Ascending aorta (tissue), 2 donors: ENCODE results near the gene ACTL6B. TPM values are rescaled to one million over a fixed set of nuclear protein-coding genes. Genes with fewer than 3 reads are reported as not detected.
"Not testable (repeated sequence)": the region's sequence is repeated elsewhere in the genome, so short reads cannot be mapped to it uniquely, and the experiment has no call there.

Source experiments
- DNase-seq, 2 donors: peaks; one replicate each; pipeline ENCODE4 v3.0.0-alpha.2; 2019; ENCODE audit warnings: low spot score in 2 of 2
- H3K27ac ChIP-seq, 2 donors: fragments of 200-600 bp; sonication (generic); one replicate each; pipeline ENCODE4 v1.5.1; 2016 to 2017; ENCODE audit warnings: mild to moderate bottlenecking in 1 of 2
- H3K27me3 ChIP-seq: fragments of 200-600 bp; sonication (generic); one replicate; pipeline ENCODE4 v1.5.1; 2017
- H3K36me3 ChIP-seq, 2 donors: fragments of 200-600 bp; sonication (generic); one replicate each; pipeline ENCODE4 v1.5.1; 2016
- H3K4me1 ChIP-seq, 2 donors: fragments of 200-600 bp; sonication (generic); one replicate each; pipeline ENCODE4 v1.5.1; 2016 to 2017; ENCODE audit warnings: mild to moderate bottlenecking in 1 of 2
- H3K4me3 ChIP-seq, 2 donors: fragments of 200-600 bp; sonication (generic); one replicate each; pipeline ENCODE4 v1.5.1; 2016 to 2017; ENCODE audit warnings: mild to moderate bottlenecking in 1 of 2
- H3K9me3 ChIP-seq, 2 donors: fragments of 200-600 bp; sonication (generic); one replicate each; pipeline ENCODE4 v1.5.1; 2016
- CTCF ChIP-seq, 3 experiments: fragments of 200-600 bp in 2 of 3; fragments of 450-650 bp in 1 of 3; sonication (generic) in 2 of 3; IDR thresholded peaks; one replicate each; pipeline ENCODE4 v1.5.1; 2016 to 2019; ENCODE audit warnings: antibody characterized with exemption in 3 of 3, mild to moderate bottlenecking in 1 of 3, moderate library complexity in 1 of 3
- intact Hi-C: fragments of 100-400 bp; cut with DNase I; formaldehyde crosslinking; loops from one replicate; pipeline ENCODE4 v1.15.1; 2023
- total RNA-seq: library from RNA; depleted of rRNA; stranded (reverse); fragments of >200 nt; gene quantifications from one replicate; pipeline ENCODE4 v1.1.0, GENCODE V29; 2016

Gene ACTL6B
- total RNA-seq, 1 donor from 2014 or later, result not detected

DNA sequence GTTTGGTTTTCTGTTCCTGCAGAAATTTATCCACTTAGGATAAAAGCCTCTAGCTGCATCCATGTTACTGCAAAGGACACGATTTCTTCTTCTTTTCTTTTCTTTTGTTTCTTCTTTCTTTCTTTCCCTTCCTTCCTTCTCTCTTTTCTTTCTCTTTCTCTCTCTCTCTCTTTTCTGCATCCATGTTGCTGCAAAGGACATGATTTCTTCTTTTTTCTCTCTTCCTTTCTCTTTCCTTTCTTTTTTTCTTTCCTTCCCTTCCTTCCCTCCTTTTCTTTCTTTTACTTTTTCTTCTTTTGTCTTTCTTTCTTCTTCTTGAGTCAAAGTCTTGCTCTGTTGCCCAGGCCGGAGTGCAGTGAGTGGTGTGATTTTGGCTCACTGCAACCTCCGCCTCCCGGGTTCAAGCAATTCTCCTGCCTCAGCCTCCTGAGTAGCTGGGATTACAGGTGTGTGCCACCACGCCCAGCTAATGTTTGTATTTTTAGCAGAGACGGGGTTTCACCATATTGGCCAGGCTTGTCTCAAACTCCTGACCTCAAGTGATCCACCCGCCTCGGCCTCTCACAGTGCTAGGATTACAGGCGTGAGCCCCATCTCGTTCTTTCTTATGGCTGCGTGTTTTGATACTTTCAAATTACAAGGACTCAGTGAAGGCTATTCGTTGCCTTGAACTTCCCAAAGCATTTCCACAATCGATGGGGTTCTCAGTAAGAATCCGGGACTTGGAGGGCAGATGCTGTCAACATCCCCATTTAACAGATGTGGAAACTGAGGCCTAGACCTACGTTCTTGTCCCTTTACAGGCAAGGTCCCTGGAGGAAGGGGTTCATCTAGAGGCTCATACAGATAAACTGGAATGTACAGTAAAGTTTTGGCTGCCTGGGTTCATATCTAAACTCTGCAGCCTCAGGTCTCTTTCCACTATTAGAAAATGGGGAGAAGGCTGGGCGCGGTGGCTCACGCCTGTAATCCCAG lies 15.4 kb upstream of the ACTL6B start:
- Histone ChIP-seq H3K9me3 (no peaks in the 10 kb centered on the region), H3K4me3 (no peak overlapping the region), H3K36me3 (peaks cover 2 to 3% of the 10 kb centered on the region in 2 donors), H3K27me3 (no peaks in the 10 kb centered on the region), H3K27ac (no peak overlapping the region), H3K4me1 (peaks cover 3 to 10% of the 10 kb centered on the region in 2 donors)
- intact Hi-C loops, result loop anchor here (5.0 kb wide), 2 partner anchors 124 to 204 kb away; no protein-coding TSS in a partner anchor
- no peak for DNase-seq
- TF ChIP-seq CTCF (IDR thresholded peaks at IDR 0.05), result no peak

GRCh38 chr7:100670074-100670473 lies 13.8 kb upstream of the ACTL6B start:
- H3K9me3 ChIP-seq, result no peaks in the 10 kb centered on the region
- no peak overlapping the region for H3K27ac ChIP-seq
- H3K27me3 ChIP-seq, result no peaks in the 10 kb centered on the region
- no peak for TF ChIP-seq CTCF (IDR thresholded peaks at IDR 0.05)
- H3K36me3 ChIP-seq, result no peaks in the 10 kb centered on the region
- peaks cover 0 to 3% of the 10 kb centered on the region in 2 donors for H3K4me1 ChIP-seq
- no peak for DNase-seq
- intact Hi-C loops, result loop anchor here (5.0 kb wide), 2 partner anchors 123 to 203 kb away; no protein-coding TSS in a partner anchor
- no peak overlapping the region for H3K4me3 ChIP-seq

DNA sequence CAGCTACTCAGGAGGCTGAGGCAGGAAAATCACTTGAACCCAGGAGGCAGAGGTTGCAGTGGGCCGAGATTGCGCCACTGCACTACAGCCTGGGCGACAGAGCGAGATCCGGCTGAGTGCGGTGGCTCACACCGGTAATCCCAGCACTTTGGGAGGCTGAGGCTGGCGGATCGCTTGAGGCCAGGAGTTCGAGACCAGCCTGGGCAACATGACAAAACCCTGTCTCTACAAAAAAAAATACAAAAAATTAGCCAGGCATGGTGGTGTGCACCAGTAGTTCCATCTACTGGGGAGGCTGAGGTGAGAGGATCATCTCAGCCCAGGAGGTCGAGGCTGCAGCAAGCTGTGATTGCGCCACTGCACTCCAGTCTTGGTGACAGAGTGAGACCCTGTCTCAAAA lies 12.9 kb upstream of the ACTL6B start:
- H3K4me1 ChIP-seq, H3K36me3 ChIP-seq, DNase-seq, H3K9me3 ChIP-seq, intact Hi-C loops, H3K4me3 ChIP-seq, H3K27ac ChIP-seq, H3K27me3 ChIP-seq: not testable (repeated sequence)

- no peaks in the 10 kb centered on the region for H3K36me3 ChIP-seq
- H3K27ac ChIP-seq, result peak overlapping the region; percentile 16 to 49
- no peaks in the 10 kb centered on the region for H3K27me3 ChIP-seq
- no peaks in the 10 kb centered on the region for H3K9me3 ChIP-seq
- TF ChIP-seq CTCF (IDR thresholded peaks at IDR 0.05), result no peak
- peaks cover 0 to 3% of the 10 kb centered on the region in 2 donors for H3K4me1 ChIP-seq
- no peak for DNase-seq
- intact Hi-C loops, result no loop called here
- no peak overlapping the region for H3K4me3 ChIP-seq
These were observed 11.8 kb upstream of the ACTL6B start for GRCh38 chr7:100668069-100668449.

DNA sequence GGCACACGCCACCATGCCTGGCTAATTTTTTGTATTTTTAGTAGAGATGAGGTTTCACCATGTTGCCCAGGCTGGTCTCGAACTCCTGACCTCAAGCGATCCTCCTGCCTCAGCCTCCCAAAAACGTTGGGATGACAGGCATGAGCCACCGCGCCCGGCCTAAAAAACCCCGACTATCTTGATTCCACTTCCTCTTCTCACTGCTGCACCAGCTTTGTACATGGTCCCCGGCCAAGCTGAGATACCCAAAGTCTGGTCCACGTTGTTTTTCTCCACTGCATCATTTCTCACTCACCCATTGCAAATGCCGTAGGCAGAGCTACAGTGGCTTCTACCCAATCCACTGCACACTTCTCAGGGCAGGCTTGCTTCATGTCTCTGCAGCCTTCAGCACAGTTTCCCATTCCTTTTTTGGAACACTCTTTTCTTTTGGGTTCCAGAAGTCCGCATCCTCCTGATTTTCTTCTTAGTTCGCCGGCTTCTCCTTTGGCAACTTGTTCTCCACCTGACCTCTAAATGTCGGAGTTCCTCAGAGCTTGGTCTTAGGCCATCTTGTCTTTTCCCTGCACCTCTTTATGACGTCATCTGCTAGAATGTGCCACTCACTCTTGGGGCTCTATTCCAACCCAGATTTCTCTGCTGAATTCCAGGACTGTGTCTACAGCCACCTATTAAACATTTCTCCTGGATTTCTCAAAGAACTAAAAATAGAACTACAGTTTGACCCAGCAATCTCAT lies 11.3 kb upstream of the ACTL6B start:
- no peaks in the 10 kb centered on the region for H3K9me3 ChIP-seq
- H3K27me3 ChIP-seq, result no peaks in the 10 kb centered on the region
- intact Hi-C loops, result no loop called here
- peaks cover 0 to 3% of the 10 kb centered on the region in 2 donors for H3K4me1 ChIP-seq
- no peak for TF ChIP-seq CTCF (IDR thresholded peaks at IDR 0.05)
- peak overlapping the region; percentile 49 to 50 for H3K27ac ChIP-seq
- no peak overlapping the region for H3K4me3 ChIP-seq
- H3K36me3 ChIP-seq, result no peaks in the 10 kb centered on the region
- no peak for DNase-seq
